H1 (cell line): Measurements from ENCODE around the gene AURKB. TPM values are rescaled to one million over a fixed set of nuclear protein-coding genes. Genes with fewer than 3 reads are reported as not detected.
A peak's percentile ranks its signal among the peaks of the same experiment; 100 is the strongest.

Source experiments
- BACH1 ChIP-seq: IDR thresholded peaks from 2 replicates; pipeline ENCODE4 v1.6.1; 2012; ENCODE audit warnings: low read length, improper control_type of control experiment
- CEBPB ChIP-seq: IDR thresholded peaks from 2 replicates; pipeline ENCODE4 v1.6.1; 2012; ENCODE audit warnings: low read depth, low read length
- EGR1 ChIP-seq: IDR thresholded peaks from 2 replicates; pipeline ENCODE4 v1.6.1; 2011; ENCODE audit warnings: low read depth, low read length, borderline replicate concordance
- JUND ChIP-seq: IDR thresholded peaks from 2 replicates; pipeline ENCODE4 v1.6.1; 2011; ENCODE audit warnings: mild to moderate bottlenecking, improper control_type of control experiment, low read length
- MAX ChIP-seq: IDR thresholded peaks from 2 replicates; pipeline ENCODE4 v1.6.1; 2012; ENCODE audit warnings: inconsistent platforms
- NANOG ChIP-seq: IDR thresholded peaks from 2 replicates; pipeline ENCODE4 v1.6.1; 2011; ENCODE audit warnings: low read length, low read depth, mild to moderate bottlenecking, inconsistent platforms; ENCODE audit not compliant: insufficient read depth, poor library complexity, severe bottlenecking
- POLR2AphosphoS5 ChIP-seq: IDR thresholded peaks from 2 replicates; pipeline ENCODE4 v1.6.1; 2011; ENCODE audit warnings: low read depth, low read length
- RNF2 ChIP-seq: fragments of 200-900, 300-1000 bp; sonication (generic); IDR thresholded peaks from 2 replicates; pipeline ENCODE4 v1.7.1; 2016; ENCODE audit warnings: borderline replicate concordance, low read depth, mild to moderate bottlenecking, antibody characterized with exemption, low read length; ENCODE audit not compliant: poor library complexity, severe bottlenecking; ENCODE audit errors: missing control alignments
- SAP30 ChIP-seq: fragments of 300-600 bp; sonication (generic); IDR thresholded peaks from 2 replicates; pipeline ENCODE4 v1.7.1; 2012; ENCODE audit warnings: low read length, moderate library complexity, mild to moderate bottlenecking, inconsistent platforms; ENCODE audit not compliant: insufficient read depth, insufficient replicate concordance
- TAF7 ChIP-seq: optimal IDR thresholded peaks from 2 replicates; pipeline ENCODE3; 2011; ENCODE audit warnings: low read depth, mild to moderate bottlenecking, inconsistent platforms, low read length, moderate library complexity, borderline replicate concordance
- polyA plus RNA-seq, 7 experiments: library from polyadenylated mRNA; depleted of rRNA in 3 of 7; stranded (reverse) in 5 of 7; unstranded in 2 of 7; fragments of >200 nt in 5 of 7; fragments of 200-250 nt in 2 of 7; gene quantifications; 1 replicate in 5 of 7; 2 replicates in 1 of 7; 4 replicates in 1 of 7; pipeline versions ENCODE4 v1.2.1 to v1.2.3, GENCODE V29; 2011 to 2013; ENCODE audit warnings: missing spikeins in 2 of 7, mixed read lengths in 2 of 7
- total RNA-seq: library from RNA; stranded (reverse); fragmentation: NEBNext Ultra II Directional; extraction: Animal tissue kit (Norgen Biotek cat#: 25700); gene quantifications from 2 replicates; pipeline ENCODE4 v1.2.1, GENCODE V29; 2021

AURKB gene
- total and polyA plus RNA-seq, 2 of the 8 experiments (the other 6 are each of a cell fraction or from before 2014, with no cell fraction given): 102 to 160 TPM

GRCh38 chr17:8187517-8188262, 22.7 kb downstream of the AURKB start (continued):
- TF ChIP-seq SAP30: no peak
- TF ChIP-seq JUND: no peak
- 0 out of 2 replicates have a peak, but pooled peaks have one; percentile 48 for TF ChIP-seq CEBPB
- TF ChIP-seq POLR2AphosphoS5: no peak
- no peak for TF ChIP-seq BACH1
- peak; percentile 44 for TF ChIP-seq TAF7
- no peak for TF ChIP-seq RNF2
- TF ChIP-seq MAX: peak; percentile 11; the same call in 1 of the 2 replicates
- no peak for TF ChIP-seq EGR1
- TF ChIP-seq NANOG: no peak
